Mammary microvascular endothelial cell (primary cell): ENCODE data around the gene ZNF136. TPM values are rescaled to one million over a fixed set of nuclear protein-coding genes. Genes with fewer than 3 reads are reported as not detected.

Experiments used
- total RNA-seq: library from RNA; depleted of rRNA; stranded (reverse); fragments of >200 nt; gene quantifications from 2 replicates; pipeline ENCODE4 v1.2.3, GENCODE V29; 2015

Gene ZNF136
- total RNA-seq = 2.5 and 3.6 TPM in 2 replicates

GRCh38 chr19:12162882-12163806 lies at the start of gene ZNF136:
Gene ZNF136, plus strand, starts transcription at chr19:12163096. Its CDS starts 108 bp downstream, at chr19:12163204.

GRCh38 chr19:12139885-12140544 lies 22.9 kb upstream of the ZNF136 start, which contains the start of gene ZNF20:
Gene ZNF20, minus strand, starts transcription at chr19:12140350. Its CDS starts 168 bp downstream, at chr19:12140182.

GRCh38 chr19:12156223-12157058 lies 6.5 kb upstream of the ZNF136 start, which contains the start of gene ZNF625:
Gene ZNF625, minus strand, starts transcription at chr19:12156734. Its CDS starts 176 bp downstream, at chr19:12156558.

Other genes starting within 250 kb of the ZNF136 start
- 2.3 and 3.6 TPM in 2 replicates for gene ZNF700, start 238.0 kb upstream of the ZNF136 start, total RNA-seq
- gene ZNF763, start 198.1 kb upstream of the ZNF136 start, total RNA-seq = 0.27 and 0.30 TPM in 2 replicates
- gene ZNF433, start 127.4 kb upstream of the ZNF136 start, total RNA-seq = 1.4 and 2.7 TPM in 2 replicates
- gene ZNF878, start 110.1 kb upstream of the ZNF136 start, total RNA-seq = 0.59 and 0.80 TPM in 2 replicates
- 2.7 and 2.8 TPM in 2 replicates for gene ZNF844, start 98.4 kb upstream of the ZNF136 start, total RNA-seq
- 1.9 and 2.1 TPM in 2 replicates for gene ZNF20, start 22.7 kb upstream of the ZNF136 start, total RNA-seq
- 4.1 and 6.7 TPM in 2 replicates for gene ZNF625, start 6.4 kb upstream of the ZNF136 start, total RNA-seq
- gene ZNF44, start 131.8 kb downstream of the ZNF136 start, total RNA-seq = 2.2 and 2.3 TPM in 2 replicates
- 3.4 and 3.7 TPM in 2 replicates for gene ZNF563, start 170.5 kb downstream of the ZNF136 start, total RNA-seq
- gene ZNF442, start 202.6 kb downstream of the ZNF136 start, total RNA-seq = 0.94 and 2.5 TPM in 2 replicates
- gene ZNF799, start 238.2 kb downstream of the ZNF136 start, total RNA-seq = 2.7 and 5.4 TPM in 2 replicates